ENCODE results near the gene HTR3E. TPM values are rescaled to one million over a fixed set of nuclear protein-coding genes. Genes with fewer than 3 reads are reported as not detected.
A peak's percentile ranks its signal among the peaks of the same experiment; 100 is the strongest.

HTR3E gene
- total RNA-seq, result not detected in 2 replicates

- H3K36me3 ChIP-seq (ENCODE audit: insufficient read depth, low read length), result no peaks in the 10 kb centered on the region
- TF ChIP-seq, protein P1, sequence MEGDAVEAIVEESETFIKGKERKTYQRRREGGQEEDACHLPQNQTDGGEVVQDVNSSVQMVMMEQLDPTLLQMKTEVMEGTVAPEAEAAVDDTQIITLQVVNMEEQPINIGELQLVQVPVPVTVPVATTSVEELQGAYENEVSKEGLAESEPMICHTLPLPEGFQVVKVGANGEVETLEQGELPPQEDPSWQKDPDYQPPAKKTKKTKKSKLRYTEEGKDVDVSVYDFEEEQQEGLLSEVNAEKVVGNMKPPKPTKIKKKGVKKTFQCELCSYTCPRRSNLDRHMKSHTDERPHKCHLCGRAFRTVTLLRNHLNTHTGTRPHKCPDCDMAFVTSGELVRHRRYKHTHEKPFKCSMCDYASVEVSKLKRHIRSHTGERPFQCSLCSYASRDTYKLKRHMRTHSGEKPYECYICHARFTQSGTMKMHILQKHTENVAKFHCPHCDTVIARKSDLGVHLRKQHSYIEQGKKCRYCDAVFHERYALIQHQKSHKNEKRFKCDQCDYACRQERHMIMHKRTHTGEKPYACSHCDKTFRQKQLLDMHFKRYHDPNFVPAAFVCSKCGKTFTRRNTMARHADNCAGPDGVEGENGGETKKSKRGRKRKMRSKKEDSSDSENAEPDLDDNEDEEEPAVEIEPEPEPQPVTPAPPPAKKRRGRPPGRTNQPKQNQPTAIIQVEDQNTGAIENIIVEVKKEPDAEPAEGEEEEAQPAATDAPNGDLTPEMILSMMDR (IDR thresholded peaks at IDR 0.05; ENCODE audit: extremely low read depth, low read depth, low read length), result no peak
- DNase-seq (ENCODE audit: insufficient read length, low spot score, missing footprints), result peak; percentile 39
- no peak within 1 kb of the TSS for H3K27ac ChIP-seq (ENCODE audit: low read depth, low read length)
- H3K4me1 ChIP-seq (ENCODE audit: insufficient read depth, low read length), result no peaks in the 10 kb centered on the region
- no peak within 1 kb of the TSS for H3K4me3 ChIP-seq (ENCODE audit: insufficient read depth, low read length)
- no peaks in the 10 kb centered on the region for H3K79me2 ChIP-seq (ENCODE audit: insufficient read depth, low read length)
- no peaks in the 10 kb centered on the region for H3K9me3 ChIP-seq (ENCODE audit: low read depth, low read length)
- H3K27me3 ChIP-seq (ENCODE audit: insufficient read depth, low read length), result peaks cover 12% of the 10 kb centered on the region
- no peak within 1 kb of the TSS for H2AFZ ChIP-seq (ENCODE audit: low read length)
- no peak within 1 kb of the TSS for H3K4me2 ChIP-seq (ENCODE audit: insufficient read depth, low read length)
- H4K20me1 ChIP-seq (ENCODE audit: insufficient read depth, low read length), result no peaks in the 10 kb centered on the region
Observed at GRCh38 chr3:184096811-184097383, at the start of gene HTR3E. HTR3E (plus strand) TSS chr3:184097064; CDS start chr3:184097530, 466 bp downstream.

GRCh38 chr3:184050217-184050847 lies 46.5 kb upstream of the HTR3E start:
- Histone ChIP-seq H3K4me3 (ENCODE audit: insufficient read depth, low read length) (no peak overlapping the region), H3K4me1 (ENCODE audit: insufficient read depth, low read length) (no peaks in the 10 kb centered on the region), H3K9me3 (ENCODE audit: low read depth, low read length) (no peaks in the 10 kb centered on the region), H2AFZ (ENCODE audit: low read length) (no peak overlapping the region), H3K27me3 (ENCODE audit: insufficient read depth, low read length) (peaks cover 16% of the 10 kb centered on the region), H3K79me2 (ENCODE audit: insufficient read depth, low read length) (no peaks in the 10 kb centered on the region), H3K36me3 (ENCODE audit: insufficient read depth, low read length) (no peaks in the 10 kb centered on the region), H3K27ac (ENCODE audit: low read depth, low read length) (no peak overlapping the region), H4K20me1 (ENCODE audit: insufficient read depth, low read length) (no peaks in the 10 kb centered on the region), H3K4me2 (ENCODE audit: insufficient read depth, low read length) (no peak overlapping the region)
- TF ChIP-seq, protein P1 (IDR thresholded peaks at IDR 0.05; ENCODE audit: extremely low read depth, low read depth, low read length), result no peak
- no peak for DNase-seq (ENCODE audit: insufficient read length, low spot score, missing footprints)

- H3K9me3 ChIP-seq (ENCODE audit: low read depth, low read length), result no peaks in the 10 kb centered on the region
- H3K36me3 ChIP-seq (ENCODE audit: insufficient read depth, low read length), result no peaks in the 10 kb centered on the region
- no peak within 1 kb of the TSS for H2AFZ ChIP-seq (ENCODE audit: low read length)
- TF ChIP-seq, protein P1 (IDR thresholded peaks at IDR 0.05; ENCODE audit: extremely low read depth, low read depth, low read length), result no peak
- H3K4me3 ChIP-seq (ENCODE audit: insufficient read depth, low read length), result no peak within 1 kb of the TSS
- no peaks in the 10 kb centered on the region for H3K4me1 ChIP-seq (ENCODE audit: insufficient read depth, low read length)
- H4K20me1 ChIP-seq (ENCODE audit: insufficient read depth, low read length), result no peaks in the 10 kb centered on the region
- no peak within 1 kb of the TSS for H3K27ac ChIP-seq (ENCODE audit: low read depth, low read length)
- no peak for DNase-seq (ENCODE audit: insufficient read length, low spot score, missing footprints)
- H3K79me2 ChIP-seq (ENCODE audit: insufficient read depth, low read length), result no peaks in the 10 kb centered on the region
- H3K4me2 ChIP-seq (ENCODE audit: insufficient read depth, low read length), result no peak within 1 kb of the TSS
- peaks cover 19% of the 10 kb centered on the region for H3K27me3 ChIP-seq (ENCODE audit: insufficient read depth, low read length)
Observed at GRCh38 chr3:184052767-184053166, 44.1 kb upstream of the HTR3E start, which contains the start of gene HTR3C. HTR3C (plus strand) TSS chr3:184053047; CDS start chr3:184053081, 34 bp downstream.

- no peak for DNase-seq (ENCODE audit: insufficient read length, low spot score, missing footprints)
- no peaks in the 10 kb centered on the region for H3K36me3 ChIP-seq (ENCODE audit: insufficient read depth, low read length)
- peaks cover 4% of the 10 kb centered on the region for H3K4me1 ChIP-seq (ENCODE audit: insufficient read depth, low read length)
- H3K9me3 ChIP-seq (ENCODE audit: low read depth, low read length), result no peaks in the 10 kb centered on the region
- H3K27me3 ChIP-seq (ENCODE audit: insufficient read depth, low read length), result peaks cover 13% of the 10 kb centered on the region
- H4K20me1 ChIP-seq (ENCODE audit: insufficient read depth, low read length), result no peaks in the 10 kb centered on the region
- peak overlapping the region; percentile 43 for H3K4me2 ChIP-seq (ENCODE audit: insufficient read depth, low read length)
- H3K27ac ChIP-seq (ENCODE audit: low read depth, low read length), result no peak overlapping the region
- no peaks in the 10 kb centered on the region for H3K79me2 ChIP-seq (ENCODE audit: insufficient read depth, low read length)
- no peak overlapping the region for H3K4me3 ChIP-seq (ENCODE audit: insufficient read depth, low read length)
- TF ChIP-seq, protein P1 (IDR thresholded peaks at IDR 0.05; ENCODE audit: extremely low read depth, low read depth, low read length), result no peak
- H2AFZ ChIP-seq (ENCODE audit: low read length), result no peak overlapping the region
Observed at GRCh38 chr3:184058029-184058428, 38.8 kb upstream of the HTR3E start.

All from osteoblast (primary cell).